Cerebellar nuclear complex (tissue), 1 donor: Measurements from ENCODE around the gene PPRC1.
"Not testable (repeated sequence)": the region's sequence is repeated elsewhere in the genome, so short reads cannot be mapped to it uniquely, and the experiment has no call there.

Source experiments
- DNase-seq, 2 experiments: peaks; one replicate each; lab custom pipeline; 2025; lab: John Stamatoyannopoulos, UW

PPRC1 gene

GRCh38 chr10:102188941-102189898, 56.4 kb downstream of the PPRC1 start:
- not testable (repeated sequence) for DNase-seq

- no peak for DNase-seq
Observed at GRCh38 chr10:102191956-102192355, 59.1 kb downstream of the PPRC1 start.

GRCh38 chr10:102195296-102195870, 62.5 kb downstream of the PPRC1 start:
- DNase-seq = no peak

- DNase-seq = no peak
Observed at GRCh38 chr10:102196893-102197292, 64.1 kb downstream of the PPRC1 start.

- DNase-seq = no peak
Observed at GRCh38 chr10:102198027-102198426, 65.2 kb downstream of the PPRC1 start.
